Measurements from ENCODE around the gene ALDH3B2.

ALDH3B2 gene

GRCh38 chr11:67651976-67652781, 22.2 kb downstream of the ALDH3B2 start (continued):
- no peak for TF ChIP-seq ZNF148 (tag by site-specific recombination; IDR thresholded peaks at IDR 0.05; ENCODE audit: borderline replicate concordance)
- TF ChIP-seq HIC1 (tag by site-specific recombination; IDR thresholded peaks at IDR 0.05) = no peak
- TF ChIP-seq BCL11B (tag by site-specific recombination; IDR thresholded peaks at IDR 0.05; ENCODE audit: low read depth) = no peak
- TF ChIP-seq ZIC2 (tag by site-specific recombination; IDR thresholded peaks at IDR 0.05) = no peak
- TF ChIP-seq BCL6B (tag by site-specific recombination; IDR thresholded peaks at IDR 0.05) = no peak
- TF ChIP-seq ZBTB11 (tag by site-specific recombination; conservative IDR thresholded peaks at IDR 0.05; ENCODE audit: low read depth) = peak; percentile 58
- no peak for TF ChIP-seq YY1 (tag by site-specific recombination; IDR thresholded peaks at IDR 0.05)
- no peak for TF ChIP-seq OSR2 (tag by site-specific recombination; IDR thresholded peaks at IDR 0.05)
- no peak for TF ChIP-seq ZNF354C (tag by site-specific recombination; IDR thresholded peaks at IDR 0.05; ENCODE audit: borderline replicate concordance, low read depth)
- TF ChIP-seq ZNF560 (tag by site-specific recombination; IDR thresholded peaks at IDR 0.05; ENCODE audit: borderline replicate concordance) = 0 out of 2 replicates have a peak, but pooled peaks have one; percentile 37
- no peak for TF ChIP-seq ZNF404 (tag by site-specific recombination; IDR thresholded peaks at IDR 0.05)
- TF ChIP-seq TRIM28 (IDR thresholded peaks at IDR 0.05; ENCODE audit: borderline replicate concordance, low read length) = no peak
- no peak for TF ChIP-seq ZNF658 (tag by site-specific recombination; IDR thresholded peaks at IDR 0.05)
- no peak for TF ChIP-seq ZNF785 (tag by site-specific recombination; IDR thresholded peaks at IDR 0.05)
- TF ChIP-seq WT1 (tag by site-specific recombination; IDR thresholded peaks at IDR 0.05) = no peak
- TF ChIP-seq HOXD13 (CRISPR knock-in tag; IDR thresholded peaks at IDR 0.05; ENCODE audit: borderline replicate concordance) = no peak
- no peak for TF ChIP-seq ZNF112 (tag by site-specific recombination; IDR thresholded peaks at IDR 0.05)
- no peak for TF ChIP-seq SALL2 (tag by site-specific recombination; IDR thresholded peaks at IDR 0.05; ENCODE audit: borderline replicate concordance)
- no peak for TF ChIP-seq ZBTB44 (tag by site-specific recombination; IDR thresholded peaks at IDR 0.05)
- TF ChIP-seq YY2 (tag by site-specific recombination; IDR thresholded peaks at IDR 0.05) = no peak
- TF ChIP-seq PBX3 (CRISPR knock-in tag; IDR thresholded peaks at IDR 0.05) = no peak
- TF ChIP-seq ZNF621 (tag by site-specific recombination; IDR thresholded peaks at IDR 0.05) = no peak
- no peak for TF ChIP-seq INSM2 (tag by site-specific recombination; IDR thresholded peaks at IDR 0.05)
- no peak for TF ChIP-seq ZNF239 (tag by site-specific recombination; IDR thresholded peaks at IDR 0.05)
